NCI-H2081 treated with DMSO at 0.1 percent for 48 hours (cell line): ENCODE measurements around the gene ZYX.
"Not testable (repeated sequence)": the region's sequence is repeated elsewhere in the genome, so short reads cannot be mapped to it uniquely, and the experiment has no call there.

Source experiments
- DNase-seq: peaks from one replicate; lab custom pipeline; 2025; lab: John Stamatoyannopoulos, UW

Gene ZYX

GRCh38 chr7:143417734-143418383 is 36.7 kb downstream of the ZYX start:
- no peak for DNase-seq

- DNase-seq = no peak
Measured at GRCh38 chr7:143418681-143419458, 37.7 kb downstream of the ZYX start.

GRCh38 chr7:143419880-143420279 is 38.7 kb downstream of the ZYX start:
- DNase-seq = no peak

GRCh38 chr7:143420624-143421023 is 39.5 kb downstream of the ZYX start:
- not testable (repeated sequence) for DNase-seq

- DNase-seq = no peak
Measured at GRCh38 chr7:143422033-143422432, 40.9 kb downstream of the ZYX start.

- DNase-seq = not testable (repeated sequence)
Measured at GRCh38 chr7:143424476-143424875, 43.3 kb downstream of the ZYX start.

- DNase-seq = no peak
Measured at GRCh38 chr7:143426479-143427142, 45.5 kb downstream of the ZYX start.

GRCh38 chr7:143429770-143430698 is 48.9 kb downstream of the ZYX start:
- DNase-seq = no peak

GRCh38 chr7:143431109-143431508 is 50.0 kb downstream of the ZYX start:
- DNase-seq = no peak

- DNase-seq = no peak
Measured at GRCh38 chr7:143433759-143434158, 52.6 kb downstream of the ZYX start.

- DNase-seq = no peak
Measured at GRCh38 chr7:143434660-143435059, 53.5 kb downstream of the ZYX start.

- DNase-seq = no peak
Measured at GRCh38 chr7:143435266-143435665, 54.1 kb downstream of the ZYX start.

- no peak for DNase-seq
Measured at GRCh38 chr7:143436325-143436946, 55.3 kb downstream of the ZYX start.

- DNase-seq = no peak
Measured at GRCh38 chr7:143437578-143437977, 56.4 kb downstream of the ZYX start.

GRCh38 chr7:143439866-143440265 is 58.7 kb downstream of the ZYX start:
- DNase-seq = no peak
